GM19468 (cell line): ENCODE measurements around the gene SLMAP.

ENCODE experiments used
- ATAC-seq: cut with Tn5 transposase; IDR thresholded peaks from one replicate; pipeline ENCODE4 v1.9.1; 2021; ENCODE audit warnings: mild to moderate bottlenecking, moderate library complexity, moderate number of reproducible peaks; ENCODE audit not compliant: unreplicated experiment; ENCODE audit errors: extremely low read depth

Gene SLMAP

DNA sequence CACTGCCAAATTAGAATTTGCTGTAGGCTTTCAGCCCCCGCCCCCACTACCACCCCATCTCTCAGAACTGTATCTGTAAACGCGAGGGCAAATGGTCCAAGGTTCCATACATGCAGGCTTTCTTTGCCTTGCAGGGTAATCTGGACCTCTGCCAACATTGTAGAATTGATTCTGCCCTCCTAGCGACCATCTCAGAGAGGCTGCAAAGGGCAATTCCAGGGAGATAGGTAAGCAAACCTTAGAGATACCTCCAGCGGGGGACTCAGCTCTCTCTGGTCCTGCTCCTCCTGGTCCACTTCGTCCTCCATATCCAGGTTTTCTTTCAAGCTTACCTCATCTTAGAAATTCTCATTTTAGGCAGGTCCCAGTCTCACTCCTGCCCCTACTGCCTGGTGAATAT lies 64.4 kb downstream of the SLMAP start:
- ATAC-seq: no peak

DNA sequence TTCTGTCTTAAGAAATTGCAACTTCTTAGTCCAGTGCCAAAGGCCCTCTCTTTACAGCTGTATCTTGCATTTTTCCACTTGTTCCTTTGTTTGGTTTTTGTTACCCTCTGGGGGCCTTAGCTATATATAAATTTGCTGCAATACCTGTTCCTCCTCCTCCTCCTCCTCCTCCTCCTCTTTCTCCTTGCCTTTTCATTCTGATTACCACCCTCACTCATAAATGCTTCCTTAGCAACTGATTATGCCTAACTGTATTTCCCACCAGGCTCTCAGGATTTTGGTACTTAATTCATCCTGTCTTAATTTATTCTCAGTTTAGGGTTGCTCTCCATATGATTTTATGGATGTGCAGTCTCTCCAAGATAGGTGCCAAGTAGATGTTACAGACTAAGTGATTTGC lies 65.7 kb downstream of the SLMAP start:
- no peak for ATAC-seq

DNA sequence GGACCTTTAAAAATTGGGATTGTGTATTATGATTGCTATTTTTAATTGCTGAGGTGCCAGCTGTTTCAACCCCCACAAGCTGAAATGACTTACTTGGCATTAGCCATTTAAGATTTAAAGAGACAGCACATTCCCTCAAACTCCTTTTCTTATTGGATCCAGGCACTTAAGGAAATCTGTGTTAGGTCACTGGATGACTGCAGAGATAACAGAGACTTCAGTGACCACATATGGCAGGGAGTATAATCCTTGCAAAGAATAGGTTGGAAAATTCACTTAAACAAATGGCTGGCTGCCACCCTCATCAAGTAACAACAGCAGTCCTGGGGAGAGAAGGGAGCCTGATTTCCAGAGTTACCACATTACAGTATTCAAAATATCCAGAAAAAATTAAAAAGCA lies 66.6 kb downstream of the SLMAP start:
- no peak for ATAC-seq

DNA sequence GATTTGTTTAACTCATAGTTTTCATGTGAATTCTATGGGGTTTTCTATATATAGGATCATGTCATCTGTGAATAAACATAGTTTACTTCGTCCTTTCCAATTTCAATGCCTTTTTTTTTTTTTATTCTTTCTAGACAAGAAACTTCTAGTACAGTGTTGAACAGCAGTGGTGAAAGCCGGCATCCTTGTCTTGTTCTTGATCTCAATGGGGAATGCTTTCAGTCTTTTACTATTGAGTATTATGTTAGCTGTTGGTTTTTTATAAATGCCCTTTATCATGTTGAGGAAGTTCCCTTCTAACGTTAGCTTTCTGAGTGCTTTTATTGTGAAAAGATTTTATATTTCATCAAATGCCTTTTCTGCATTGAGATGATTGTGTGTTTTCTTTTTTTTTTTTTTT lies 69.0 kb downstream of the SLMAP start:
- ATAC-seq: no peak

DNA sequence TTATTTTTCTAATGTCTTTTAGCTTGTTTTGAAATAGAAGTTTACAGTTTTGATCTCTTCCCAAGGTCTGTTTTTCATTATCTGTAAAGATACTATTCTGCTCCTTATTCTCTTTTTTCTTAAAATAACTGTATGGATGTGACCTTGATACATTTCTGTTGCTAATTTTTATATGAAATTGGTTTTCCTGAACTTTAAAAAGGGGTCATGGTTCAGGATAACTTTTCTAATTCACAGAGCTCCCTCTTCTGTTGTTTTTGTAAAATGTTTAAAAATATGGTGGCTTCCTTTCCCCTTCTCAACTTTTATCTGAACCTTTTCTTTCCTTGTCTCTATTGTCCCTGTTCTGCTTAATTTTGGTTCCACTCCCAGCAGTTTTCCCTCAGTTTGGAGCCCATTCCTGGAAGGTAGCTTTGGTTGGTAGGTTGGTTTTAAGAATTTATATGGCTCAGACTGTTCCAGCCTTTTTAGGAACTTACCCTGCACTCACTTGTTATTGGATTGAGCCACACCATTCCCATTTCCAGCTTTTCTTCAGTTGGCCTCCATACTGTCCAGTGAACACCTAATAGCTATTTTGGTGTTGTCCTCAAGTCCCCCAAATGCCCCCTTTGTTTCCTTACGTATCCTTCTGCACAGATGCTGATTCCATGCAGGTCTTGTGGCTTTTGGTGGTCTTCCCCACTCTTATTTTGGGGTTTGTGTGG lies 70.3 kb downstream of the SLMAP start:
- no peak for ATAC-seq

DNA sequence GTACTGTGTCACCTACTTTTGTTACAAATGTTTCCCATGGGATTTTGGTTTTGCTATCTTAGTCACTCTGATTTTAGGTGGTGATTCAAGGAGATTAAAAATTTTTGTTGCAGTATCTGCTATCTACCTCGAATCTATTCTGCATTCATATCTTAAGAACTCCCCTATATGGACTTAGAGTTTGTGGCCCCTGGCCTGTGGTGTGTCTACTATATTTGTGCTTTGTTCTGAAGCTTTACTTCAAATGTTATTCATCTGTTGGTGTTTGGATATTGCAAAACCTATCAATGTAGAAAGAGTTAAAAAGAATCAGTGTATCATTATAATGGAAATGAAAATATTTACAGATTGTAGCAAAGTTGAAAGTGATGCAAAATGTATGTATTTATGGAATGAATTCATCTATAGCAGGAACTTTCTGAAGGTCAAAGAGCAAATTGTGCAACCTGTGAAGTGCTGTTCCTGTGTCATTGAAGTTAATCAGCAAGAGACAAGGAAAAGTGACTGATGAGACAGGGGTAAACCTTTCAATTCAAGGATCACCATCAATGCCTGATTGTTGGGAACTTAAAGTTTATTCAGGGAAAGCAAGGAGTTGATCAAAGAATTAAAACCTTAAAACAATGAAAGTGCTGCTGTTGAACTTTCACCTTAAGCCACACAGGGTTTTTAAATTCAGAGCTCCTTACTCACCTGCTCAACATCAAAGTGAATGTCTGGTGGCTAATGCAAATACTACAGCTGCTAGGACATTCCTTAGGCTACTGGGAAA lies 71.0 kb downstream of the SLMAP start:
- ATAC-seq: no peak

DNA sequence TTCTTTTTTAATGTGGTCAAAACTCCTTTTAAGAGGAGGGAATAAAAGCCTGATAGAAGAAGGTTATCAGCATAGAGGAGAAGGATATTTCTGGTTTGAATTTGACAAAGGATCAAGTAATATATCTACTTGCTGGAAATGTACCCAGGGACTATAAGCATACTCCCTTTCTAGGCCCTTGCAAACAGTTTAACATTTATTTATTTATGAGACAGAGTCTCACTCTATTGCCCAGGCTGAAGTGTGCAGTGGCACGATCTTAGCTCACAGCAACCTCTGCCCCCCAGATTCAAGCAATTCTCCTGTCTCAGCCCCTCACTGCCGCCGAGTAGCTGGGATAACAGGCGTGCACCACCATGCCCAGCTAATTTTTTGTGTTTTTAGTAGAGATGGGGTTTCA lies 71.6 kb downstream of the SLMAP start:
- ATAC-seq: no peak

DNA sequence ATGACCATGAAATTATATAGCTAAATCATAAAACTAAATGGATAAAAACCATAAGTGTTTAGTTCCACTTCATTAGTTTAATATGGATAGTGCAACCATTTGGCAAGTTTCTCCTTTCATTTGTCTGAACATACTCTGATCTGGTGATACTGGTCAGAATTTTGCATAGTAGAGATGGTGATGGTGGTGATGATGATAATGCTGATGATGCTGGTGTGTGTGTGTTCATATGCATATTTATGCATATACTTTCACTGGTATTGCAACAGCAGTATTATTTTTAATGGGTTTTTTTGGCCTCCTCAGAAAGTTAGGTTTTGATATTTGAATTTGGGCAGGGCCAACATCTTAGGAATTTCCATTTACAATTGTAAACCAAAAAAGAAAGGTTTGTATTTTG lies 76.4 kb downstream of the SLMAP start:
- ATAC-seq: no peak

DNA sequence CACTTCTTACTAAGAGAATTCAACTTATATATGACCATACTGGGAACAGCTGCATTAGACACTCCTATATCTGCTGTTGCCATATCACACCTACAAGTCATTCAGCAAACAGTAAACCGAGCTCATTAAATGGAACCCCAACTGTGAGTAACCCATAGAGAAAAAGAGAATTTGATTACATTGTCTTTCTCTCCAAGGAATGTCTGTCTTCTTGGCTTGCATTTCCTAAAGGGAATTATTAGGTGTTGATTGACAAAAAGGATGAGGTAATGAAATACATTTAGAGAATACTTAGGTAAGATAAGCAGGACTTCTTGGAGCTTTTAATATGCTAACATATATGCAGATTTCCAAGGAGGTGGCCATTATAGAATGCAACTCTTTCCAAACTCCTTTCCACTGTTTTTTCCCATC lies 76.8 kb downstream of the SLMAP start:
- no peak for ATAC-seq

DNA sequence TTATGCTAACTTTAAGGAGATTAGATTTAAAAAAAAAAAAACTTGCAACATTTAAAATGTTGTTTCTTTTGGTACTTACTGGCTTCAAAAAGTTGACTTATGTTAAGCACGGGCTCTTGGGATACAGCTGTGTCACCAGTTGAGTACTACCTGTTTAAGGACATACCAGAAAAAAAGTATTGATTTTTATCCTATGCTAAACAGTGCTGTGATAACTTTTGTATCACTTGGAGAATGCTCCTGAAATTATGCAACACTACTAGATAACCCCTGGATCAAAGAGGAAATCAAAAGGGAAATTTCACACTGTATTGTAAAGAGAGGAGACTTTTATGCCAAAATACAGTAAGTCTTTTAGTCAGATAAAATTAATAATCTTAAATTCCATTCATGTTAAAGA lies 77.7 kb downstream of the SLMAP start:
- no peak for ATAC-seq

DNA sequence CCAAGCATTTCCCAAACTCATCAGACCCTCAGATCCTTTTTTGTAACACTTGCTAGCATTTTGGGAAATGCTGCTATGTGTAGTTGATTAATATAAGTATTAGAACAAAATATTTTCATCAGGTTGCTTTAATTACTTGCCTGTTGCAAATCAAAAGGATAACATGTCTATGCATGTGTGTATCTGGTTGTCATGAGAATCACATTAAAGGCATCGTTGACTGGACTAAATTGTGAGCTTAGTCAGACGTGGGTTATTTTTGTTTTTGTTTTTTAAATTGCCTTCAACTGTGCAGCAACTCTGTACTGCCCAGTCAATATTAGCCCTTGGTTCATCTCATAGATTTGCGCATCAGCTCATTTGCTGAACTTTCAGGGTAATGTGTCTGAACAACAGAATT lies 81.6 kb downstream of the SLMAP start:
- no peak for ATAC-seq

DNA sequence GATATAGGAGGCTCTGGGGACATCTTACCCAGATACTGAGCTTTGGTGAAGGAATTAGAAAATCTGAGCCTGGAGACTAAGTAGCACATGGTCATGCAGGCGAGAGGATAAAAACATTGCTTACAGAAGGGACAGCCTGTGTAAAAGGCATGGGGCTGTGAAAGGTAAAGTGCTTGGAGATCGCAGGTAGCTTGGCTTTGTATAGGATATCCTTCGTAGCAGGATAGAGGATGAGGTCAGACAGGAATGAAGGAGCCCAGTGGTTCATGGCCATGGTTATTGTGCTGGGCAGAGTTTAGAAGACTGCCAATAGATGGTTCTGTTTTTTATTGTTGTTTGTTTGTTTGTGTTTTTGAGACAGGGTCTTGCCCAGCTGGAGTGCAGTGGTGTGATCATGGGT lies 82.5 kb downstream of the SLMAP start:
- ATAC-seq: no peak

DNA sequence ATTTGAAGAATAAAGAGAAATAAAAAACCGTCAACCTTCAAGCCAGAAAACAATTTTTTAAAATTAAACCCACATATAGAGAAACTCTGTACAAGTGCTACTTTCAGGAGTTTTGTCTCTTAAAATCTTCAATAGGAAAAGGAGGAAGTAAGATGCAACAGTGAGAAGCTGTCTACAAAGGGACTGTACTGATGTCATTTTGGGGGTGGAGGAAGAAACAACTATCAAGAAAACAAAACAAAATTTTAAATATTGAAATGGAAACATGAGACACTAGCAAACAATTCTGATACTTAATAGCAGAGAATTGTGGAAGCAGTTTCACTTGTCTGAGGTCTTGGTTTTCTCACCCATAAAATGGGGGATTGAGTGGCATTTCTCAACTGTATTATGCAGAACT lies 84.4 kb downstream of the SLMAP start:
- no peak for ATAC-seq

DNA sequence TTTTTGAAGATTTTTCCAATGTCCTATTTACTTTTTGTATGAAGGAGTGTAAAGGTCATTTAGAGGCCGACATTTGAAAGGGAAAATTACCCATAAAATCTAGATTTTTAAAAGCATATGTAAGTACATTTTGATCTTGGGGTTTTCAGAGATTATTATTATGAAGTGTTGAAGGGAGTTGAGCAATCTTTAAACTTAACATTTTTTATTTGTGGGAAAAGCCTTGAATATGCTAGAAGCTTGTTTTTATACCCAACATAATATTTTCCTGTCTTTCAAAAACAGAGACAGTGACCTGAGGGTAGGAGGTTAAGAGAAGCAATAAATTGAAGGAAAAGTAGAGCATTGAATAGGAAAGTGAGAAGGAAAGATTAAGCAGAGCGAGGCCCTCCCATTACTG lies 85.7 kb downstream of the SLMAP start:
- ATAC-seq: no peak

DNA sequence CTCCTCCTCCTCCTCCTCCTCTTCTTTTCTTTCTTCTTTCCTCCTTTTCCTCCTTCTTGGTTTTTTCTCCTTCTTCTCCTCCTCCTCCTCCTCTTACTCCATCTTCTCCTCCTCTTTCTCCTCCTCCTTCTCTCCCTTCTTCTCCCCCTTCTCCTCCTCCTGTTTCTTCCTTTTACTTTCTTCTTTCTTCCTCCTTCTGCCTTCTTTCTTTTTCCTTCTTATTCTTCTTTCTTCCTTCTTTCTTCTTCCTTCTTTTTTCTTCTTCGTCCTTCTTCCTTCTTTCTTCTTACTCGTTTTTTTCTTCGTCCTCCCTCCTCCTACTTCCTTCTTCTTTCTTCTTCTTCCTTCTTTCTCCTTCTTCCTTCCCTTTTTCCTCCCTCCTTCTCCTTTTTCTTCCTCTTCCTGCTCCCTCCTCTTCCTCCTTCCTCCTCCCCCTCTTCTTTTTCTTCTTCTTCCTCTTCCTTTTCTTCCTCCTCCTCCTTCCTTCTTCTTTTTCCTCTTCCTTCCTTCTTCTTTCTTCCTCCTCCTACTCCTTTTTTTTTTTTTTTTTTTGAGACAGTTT lies 92.1 kb downstream of the SLMAP start:
- no peak for ATAC-seq

DNA sequence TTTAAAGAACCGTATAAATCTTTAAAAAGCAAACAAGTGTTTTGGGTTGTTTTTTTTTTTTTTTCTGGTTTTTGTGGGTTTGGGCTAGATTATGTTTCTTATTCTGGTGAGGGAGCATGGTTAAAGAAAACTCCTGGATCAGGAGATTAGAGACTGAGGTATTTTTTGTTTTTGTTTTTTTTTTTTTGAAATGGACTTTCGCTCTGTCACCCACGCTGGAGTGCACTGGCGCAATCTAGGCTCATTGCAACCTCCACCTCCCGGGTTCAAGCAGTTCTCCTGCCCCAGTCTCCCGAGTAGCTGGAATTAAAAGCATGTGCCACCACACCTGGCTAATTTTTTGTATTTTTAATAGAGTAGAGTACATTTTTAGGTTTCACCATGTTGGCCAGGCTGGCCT lies 95.2 kb downstream of the SLMAP start:
- no peak for ATAC-seq

DNA sequence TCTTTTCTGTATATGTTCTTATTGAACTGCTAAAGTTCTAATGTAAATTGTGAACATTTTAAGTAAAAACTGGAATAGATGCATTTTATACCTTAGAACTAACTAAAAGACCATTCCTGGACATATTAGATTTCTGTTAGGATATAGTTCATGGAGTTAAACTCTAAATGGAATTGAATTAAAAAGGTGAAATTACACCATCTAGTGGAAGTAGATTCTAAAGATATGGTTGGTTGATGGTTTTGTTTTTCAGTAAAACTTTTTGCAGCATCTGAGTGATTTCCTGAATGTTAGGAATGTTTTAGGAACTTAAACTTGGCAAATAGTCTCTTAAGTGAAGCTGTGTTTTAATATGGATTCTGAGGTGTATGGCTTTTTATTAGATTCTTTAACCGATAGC lies 96.8 kb downstream of the SLMAP start:
- no peak for ATAC-seq

DNA sequence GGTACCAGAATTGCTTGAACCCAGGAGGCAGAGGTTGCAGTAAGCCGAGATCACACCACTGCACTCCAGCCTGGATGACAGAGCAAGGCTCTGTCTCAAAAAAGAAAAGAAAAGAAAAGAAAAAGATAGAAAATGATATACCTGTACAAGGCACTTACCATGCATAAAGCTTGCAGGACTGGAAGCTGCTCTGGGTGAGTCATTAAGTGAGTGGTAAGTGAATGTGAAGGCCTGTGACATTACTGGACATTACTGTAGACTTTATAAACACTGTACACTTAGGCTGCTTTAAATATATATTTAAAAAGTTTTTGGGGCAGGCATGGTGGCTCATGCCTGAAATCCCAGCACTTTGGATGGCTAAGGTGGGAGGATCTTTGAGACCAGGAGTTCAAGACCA lies 99.2 kb downstream of the SLMAP start:
- ATAC-seq: no peak

DNA sequence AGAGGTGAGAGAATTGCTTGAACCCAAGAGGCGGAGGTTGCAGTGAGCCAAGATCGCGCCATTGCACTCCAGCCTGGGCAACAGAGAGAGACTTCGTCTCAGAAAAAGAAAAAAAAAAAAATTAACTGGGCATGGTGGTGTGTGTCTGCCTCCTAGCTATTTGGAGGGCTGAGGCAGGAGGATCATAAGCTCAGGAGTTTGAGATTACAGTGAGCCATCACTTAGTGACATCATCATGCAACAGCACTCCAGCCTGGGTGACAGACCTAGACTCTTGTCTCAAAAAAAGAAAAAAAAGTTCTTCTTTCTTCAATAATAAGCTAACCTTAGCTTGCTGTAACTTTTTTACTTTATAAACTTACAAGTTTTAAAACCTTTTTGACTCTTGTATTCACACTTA lies 99.8 kb downstream of the SLMAP start:
- ATAC-seq: no peak

DNA sequence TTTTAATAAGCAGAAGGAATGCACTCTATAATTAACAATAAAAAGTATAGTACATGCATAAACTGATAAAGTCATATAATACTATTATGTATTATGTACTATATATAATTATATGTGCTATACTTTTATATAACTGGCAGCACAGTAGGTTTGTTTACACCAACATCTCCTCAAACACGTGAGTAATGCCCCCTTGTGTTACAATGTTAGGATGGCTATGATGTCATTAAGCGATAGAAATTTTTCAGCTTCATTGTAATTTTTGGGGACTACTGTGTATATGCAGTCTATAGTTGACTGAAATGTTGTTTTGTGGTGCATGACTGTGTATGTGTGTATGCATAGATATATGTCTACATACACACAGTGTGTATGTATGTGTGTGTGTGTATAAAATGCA lies 100.6 kb downstream of the SLMAP start:
- no peak for ATAC-seq

DNA sequence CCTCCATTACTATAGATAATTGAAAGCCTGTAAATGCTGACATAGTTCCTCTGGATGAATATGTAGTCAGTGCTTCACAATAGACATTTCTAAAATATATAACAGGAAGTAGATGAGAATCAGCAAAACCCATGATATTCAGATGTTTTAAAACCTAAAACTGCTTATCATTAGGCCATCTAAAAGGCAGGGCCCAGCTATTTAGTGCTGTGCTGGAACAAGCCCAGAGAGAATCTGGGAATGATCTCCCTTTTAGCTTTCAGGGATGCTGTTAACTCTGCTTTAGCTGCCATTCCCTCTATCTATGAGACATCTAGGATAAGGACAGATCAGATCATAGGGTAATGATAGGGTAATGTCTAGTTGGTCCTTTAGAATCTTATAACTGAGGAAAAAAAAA lies 106.8 kb downstream of the SLMAP start:
- ATAC-seq: no peak

DNA sequence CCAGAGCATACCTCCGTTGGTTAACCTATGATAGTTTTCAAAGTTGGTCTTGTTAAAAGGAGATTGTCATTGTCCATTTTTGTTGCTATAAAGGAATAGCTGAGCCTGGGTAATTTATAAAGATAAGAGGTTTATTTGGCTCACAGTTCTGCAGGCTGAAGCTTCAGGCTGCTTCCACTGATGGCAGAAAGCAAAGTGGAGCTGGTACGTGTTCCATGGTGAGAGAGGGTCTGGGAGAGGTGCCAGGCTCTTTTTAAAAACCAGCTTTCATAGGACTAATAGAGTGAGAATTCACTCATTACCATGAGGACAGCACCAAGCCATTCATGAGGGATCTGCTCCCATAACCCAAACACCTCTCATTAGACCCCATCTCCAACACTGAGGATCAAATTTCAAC lies 107.3 kb downstream of the SLMAP start:
- ATAC-seq: no peak
